Suppressor macrophage treated with lipopolysaccharide for 4 hours (primary cell): Measurements from ENCODE around the gene MAP7D3.
"Not testable (repeated sequence)": the region's sequence is repeated elsewhere in the genome, so short reads cannot be mapped to it uniquely, and the experiment has no call there.

Experiments
- DNase-seq: peaks from one replicate; pipeline ENCODE4 v3.0.0-alpha.2; 2020

Gene MAP7D3

DNA sequence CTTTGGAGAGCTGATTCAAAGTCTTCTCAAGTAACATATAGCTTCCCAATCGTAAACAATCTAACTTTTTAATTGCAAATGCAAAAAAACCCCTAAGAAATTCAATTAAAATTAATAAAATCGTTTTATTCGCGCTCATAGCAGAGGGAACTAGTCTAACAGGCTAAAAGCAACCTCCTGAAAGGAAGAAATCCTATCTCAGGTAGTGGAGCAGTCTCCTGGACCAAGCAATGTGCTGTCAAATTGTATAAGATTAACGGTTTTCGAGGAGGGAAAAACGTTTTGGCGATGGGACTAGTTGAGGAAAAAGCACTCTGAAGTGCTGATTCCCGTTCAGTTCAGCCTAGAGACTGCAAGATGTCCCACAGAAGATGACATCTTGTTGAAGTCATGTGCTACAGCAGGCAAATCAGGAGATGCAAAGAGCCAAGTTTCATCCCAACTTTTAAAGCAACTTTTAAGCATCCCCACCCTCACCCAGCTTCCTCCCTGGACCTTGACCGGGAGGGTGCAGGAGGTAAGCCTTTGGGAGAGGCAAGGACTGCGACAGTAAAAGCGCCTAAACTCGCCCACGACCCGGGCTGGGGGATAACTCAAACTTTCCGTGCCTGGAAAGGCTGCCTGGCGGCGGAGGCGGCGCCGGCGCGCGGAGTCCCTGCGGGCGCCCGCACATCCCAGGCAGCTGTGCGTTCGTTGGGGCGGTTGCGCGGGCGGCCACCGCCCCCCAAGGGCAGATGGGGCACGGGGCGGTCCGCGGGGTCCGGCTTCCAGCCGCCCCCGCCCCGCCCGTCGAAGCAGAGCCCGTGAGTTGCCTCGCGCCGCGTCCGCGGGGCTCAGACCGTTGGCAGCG is 784 bp downstream of the MAP7D3 start:
- DNase-seq: no peak

- DNase-seq: no peak
Measured at GRCh38 chrX:136246201-136246600, 5.0 kb downstream of the MAP7D3 start.

- DNase-seq: not testable (repeated sequence)
Measured at GRCh38 chrX:136237849-136238248, 13.4 kb downstream of the MAP7D3 start.

GRCh38 chrX:136237074-136237473 is 14.1 kb downstream of the MAP7D3 start:
- no peak for DNase-seq

- no peak for DNase-seq
Measured at GRCh38 chrX:136228839-136229207, 22.4 kb downstream of the MAP7D3 start.

GRCh38 chrX:136227948-136228838 is 23.0 kb downstream of the MAP7D3 start:
- no peak for DNase-seq

DNA sequence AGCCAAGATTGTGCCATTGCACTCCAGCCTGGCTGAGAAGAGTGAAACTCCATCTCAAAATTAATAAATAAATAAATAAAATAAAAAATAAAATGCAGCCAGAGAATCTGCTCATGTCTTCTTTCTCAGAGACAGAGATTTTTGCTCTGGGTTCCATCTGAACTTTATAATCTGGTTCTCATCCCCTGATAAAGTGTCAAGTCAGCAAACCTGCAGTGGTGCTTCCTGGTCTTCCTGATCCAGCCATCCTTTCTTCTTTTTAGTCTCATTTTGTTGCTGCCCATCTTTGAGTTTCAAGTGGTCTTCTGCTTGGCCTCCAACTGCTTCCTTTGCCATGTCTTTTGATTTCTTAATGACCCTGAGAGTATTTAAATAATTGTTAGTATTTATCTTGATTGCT is 24.1 kb downstream of the MAP7D3 start:
- no peak for DNase-seq

GRCh38 chrX:136221851-136222513 is 29.2 kb downstream of the MAP7D3 start:
- no peak for DNase-seq

GRCh38 chrX:136220951-136221350 is 30.2 kb downstream of the MAP7D3 start:
- no peak for DNase-seq

DNA sequence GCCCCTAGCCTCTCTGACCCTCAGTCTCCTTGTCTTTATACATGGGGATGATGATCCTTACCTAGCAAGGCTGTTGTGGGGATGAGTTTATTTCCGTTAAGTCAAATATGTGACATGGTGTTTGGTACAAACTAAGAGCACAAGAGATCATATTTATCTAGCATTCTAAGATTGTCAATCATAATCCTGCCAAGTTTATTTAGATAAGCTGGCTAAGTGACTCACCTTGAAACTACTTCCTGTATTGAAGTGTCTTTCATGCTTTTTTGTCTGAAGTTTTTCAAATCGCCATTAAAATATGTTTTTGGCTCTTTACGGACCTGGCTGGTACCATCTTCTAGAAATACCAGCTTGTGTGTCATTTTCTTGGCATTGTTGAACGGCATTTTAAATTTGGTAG is 30.7 kb downstream of the MAP7D3 start:
- no peak for DNase-seq

DNA sequence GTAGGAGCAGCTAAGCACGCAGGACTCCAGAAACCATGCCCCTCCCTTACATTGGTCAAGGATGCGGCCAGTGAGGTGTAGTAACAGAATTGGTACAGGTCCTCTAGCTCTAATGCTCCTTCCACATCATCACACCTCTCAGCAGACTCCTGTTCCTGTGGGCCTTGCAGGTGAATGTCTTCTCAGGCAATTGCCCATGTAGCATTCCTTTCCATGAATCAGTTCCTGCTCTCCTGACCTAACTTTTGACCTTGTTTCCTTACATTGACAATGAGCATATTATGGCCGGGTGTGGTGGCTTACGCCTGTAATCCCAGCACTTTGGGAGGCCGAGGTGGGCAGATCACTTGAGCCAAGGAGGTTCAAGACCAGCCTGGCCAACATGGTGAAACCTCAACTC is 31.3 kb downstream of the MAP7D3 start:
- DNase-seq: no peak

GRCh38 chrX:136215559-136215958 is 35.6 kb downstream of the MAP7D3 start:
- DNase-seq: no peak

DNA sequence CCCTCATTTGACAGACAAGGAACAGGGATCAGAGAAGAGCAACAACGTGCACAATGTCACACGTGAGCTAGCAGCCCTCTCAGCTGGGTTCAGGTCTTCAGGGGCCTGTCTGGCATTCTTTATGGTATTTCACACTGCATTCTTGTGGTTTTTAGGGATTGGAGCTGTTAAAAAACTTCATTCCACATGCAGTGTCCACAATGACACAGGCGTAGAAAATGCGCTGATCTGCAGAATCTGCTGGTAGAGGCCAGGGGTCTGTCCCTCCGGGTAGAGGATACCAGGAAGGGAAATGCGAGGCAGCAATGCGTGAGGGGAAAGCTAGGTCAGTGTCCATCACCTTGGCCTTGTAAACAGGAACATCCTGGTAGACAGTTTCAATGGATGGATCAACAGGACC is 36.6 kb downstream of the MAP7D3 start:
- DNase-seq: no peak

GRCh38 chrX:136212557-136213111 is 38.6 kb downstream of the MAP7D3 start:
- DNase-seq: no peak

DNA sequence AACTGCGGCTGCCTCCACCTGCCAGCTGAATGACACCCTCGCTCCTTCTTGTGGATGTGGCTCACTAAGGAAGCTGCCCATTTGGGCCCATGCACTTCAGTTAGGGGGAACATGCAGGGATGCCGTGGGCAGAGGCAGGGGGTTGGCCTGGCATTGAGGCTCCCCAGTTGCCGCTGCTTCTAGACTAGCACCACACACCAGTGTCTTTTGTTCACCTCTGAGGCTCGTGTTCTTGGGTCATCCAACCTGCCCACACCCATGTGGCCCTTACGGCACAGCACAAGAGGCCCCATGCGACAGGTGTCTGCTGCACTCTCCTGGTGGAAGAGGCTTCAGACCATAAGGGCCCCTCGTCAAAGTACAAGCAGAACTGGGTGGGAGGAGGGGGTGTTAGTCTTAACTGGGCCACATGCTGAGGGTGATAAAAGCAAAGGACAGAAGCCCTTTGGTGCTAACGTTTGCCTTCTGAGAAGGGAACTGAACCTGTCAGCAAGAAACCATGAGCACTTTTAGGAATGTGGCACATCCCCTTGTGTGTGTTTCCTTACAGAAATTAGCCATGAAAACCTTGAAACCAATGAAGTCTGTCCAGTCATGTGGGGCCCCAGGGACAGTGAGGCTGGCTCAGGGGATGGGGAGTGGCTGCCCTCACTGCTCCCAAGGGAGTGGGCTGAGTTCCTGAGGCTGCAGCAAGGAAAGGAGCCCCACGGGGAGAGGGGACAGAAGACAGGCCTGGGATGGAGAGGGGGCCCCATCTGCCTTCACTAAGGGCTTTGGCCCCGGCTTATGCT is 39.2 kb downstream of the MAP7D3 start:
- DNase-seq: no peak

GRCh38 chrX:136210806-136211205 is 40.4 kb downstream of the MAP7D3 start:
- no peak for DNase-seq

- no peak for DNase-seq
Measured at GRCh38 chrX:136210243-136210642, 41.0 kb downstream of the MAP7D3 start.

GRCh38 chrX:136209751-136210150 is 41.4 kb downstream of the MAP7D3 start:
- DNase-seq: no peak

GRCh38 chrX:136209016-136209738 is 42.0 kb downstream of the MAP7D3 start:
- DNase-seq: peak; percentile 32

- DNase-seq: no peak
Measured at GRCh38 chrX:136207546-136207945, 43.7 kb downstream of the MAP7D3 start.

DNA sequence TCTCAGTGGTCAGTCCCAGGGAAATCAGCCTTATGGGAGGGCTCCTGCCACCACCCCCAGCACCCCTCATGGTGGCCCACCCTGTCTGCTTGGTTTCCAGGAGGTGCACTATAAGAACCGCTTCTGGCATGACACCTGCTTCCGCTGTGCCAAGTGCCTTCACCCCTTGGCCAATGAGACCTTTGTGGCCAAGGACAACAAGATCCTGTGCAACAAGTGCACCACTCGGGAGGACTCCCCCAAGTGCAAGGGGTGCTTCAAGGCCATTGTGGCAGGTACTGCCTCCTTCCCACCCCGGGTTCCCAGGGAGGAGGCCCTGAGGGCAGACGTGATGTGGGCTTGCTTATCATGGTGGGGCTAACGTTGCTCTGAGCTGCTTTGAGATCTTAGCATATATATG is 44.3 kb downstream of the MAP7D3 start:
- no peak for DNase-seq
